HepG2 (cell line): Measurements from ENCODE around the gene CARMIL1. TPM values are rescaled to one million over a fixed set of nuclear protein-coding genes. Genes with fewer than 3 reads are reported as not detected.

Source experiments
- ATAC-seq: fragments of 200-7000 bp; cut with Tn5 transposase; 3 replicates; pipeline ENCODE4 v1.9.1; 2020; ENCODE audit warnings: mild to moderate bottlenecking, moderate library complexity
- BruUV-seq: library from RNA; stranded (reverse); fragments of 400-500 nt; replicated peaks from 2 replicates; lab custom pipeline; 2021; lab: Mats Ljungman, UMichigan
- CTCF ChIA-PET: fragments of 300-600 bp; formaldehyde crosslinking; extraction: SDS; loops from one replicate; lab custom pipeline; 2021; ENCODE audit warnings: low total read pairs, inconsistent platforms, low intra/inter-chr PET ratio; lab: Yijun Ruan, JAX
- POLR2A ChIA-PET: fragments of 350-600 bp; sonication (Branson Sonifier 250); formaldehyde crosslinking; loops from one replicate; lab custom pipeline; 2020; ENCODE audit warnings: antibody characterized with exemption, inconsistent platforms; lab: Yijun Ruan, JAX
- DNase-seq: peaks from one replicate; pipeline ENCODE4 v3.0.0-alpha.2; 2015; ENCODE audit warnings: low spot score
- FAIRE-seq: peaks from 3 replicates; lab custom pipeline; 2011; peaks lifted over from hg19 to GRCh38; lab: Jason Lieb, UNC
- H2AFZ ChIP-seq: one replicate; pipeline ENCODE4 v1.6.1; 2011; ENCODE audit warnings: low read length, inconsistent platforms
- H3K27ac ChIP-seq: fragments of 300-600 bp; 3 replicates; pipeline ENCODE4 v1.8.0; 2011; ENCODE audit warnings: mixed run types, mild to moderate bottlenecking, mixed read lengths, low read length, inconsistent platforms; ENCODE audit not compliant: insufficient read depth; ENCODE audit errors: extremely low read length
- H3K27me3 ChIP-seq, 2 experiments: fragments of 200-600 bp in 1 of 2; 2 replicates in 1 of 2; 3 replicates in 1 of 2; pipeline versions ENCODE4 v1.6.0 to v1.8.0; 2011; ENCODE audit warnings: low read length in 2 of 2, mild to moderate bottlenecking in 2 of 2, moderate library complexity in 2 of 2, inconsistent platforms in 1 of 2; ENCODE audit not compliant: insufficient read depth in 2 of 2, control insufficient read depth in 1 of 2
- H3K36me3 ChIP-seq, 2 experiments: fragments of 200-600 bp in 1 of 2; replicated peaks in 1 of 2; 2 replicates in 1 of 2; 3 replicates in 1 of 2; pipeline versions ENCODE4 v1.5.1 to v1.8.0; 2011; ENCODE audit warnings: low read length in 2 of 2, inconsistent platforms in 1 of 2; ENCODE audit not compliant: insufficient read depth in 2 of 2, control insufficient read depth in 1 of 2
- H3K4me1 ChIP-seq: 2 replicates; pipeline ENCODE4 v1.5.1; 2012; ENCODE audit warnings: low read length, inconsistent platforms; ENCODE audit not compliant: insufficient read depth
- H3K4me2 ChIP-seq: 2 replicates; pipeline ENCODE4 v1.6.0; 2011; ENCODE audit warnings: low read depth, low read length, inconsistent platforms
- H3K4me3 ChIP-seq, 3 experiments: fragments of 200-600 bp in 1 of 3; sonication (generic), shearing (Covaris generic) in 1 of 3; replicated peaks in 1 of 3; 2 replicates each; pipeline ENCODE4 v1.5.1; 2011 to 2016; ENCODE audit warnings: low read length in 3 of 3, inconsistent platforms in 2 of 3, low read depth in 2 of 3, mild to moderate bottlenecking in 2 of 3, control low read depth in 1 of 3, mixed read lengths in 1 of 3; ENCODE audit not compliant: insufficient read depth in 1 of 3
- H3K79me2 ChIP-seq: one replicate; pipeline ENCODE4 v1.6.1; 2011; ENCODE audit warnings: low read length, inconsistent platforms; ENCODE audit not compliant: insufficient read depth
- H3K9ac ChIP-seq: 2 replicates; pipeline ENCODE4 v1.6.0; 2011; ENCODE audit warnings: mild to moderate bottlenecking, low read depth, low read length, inconsistent platforms; ENCODE audit not compliant: insufficient read depth
- H3K9me3 ChIP-seq: 2 replicates; pipeline ENCODE4 v1.5.1; 2012; ENCODE audit warnings: mild to moderate bottlenecking, low read length
- H4K20me1 ChIP-seq: 2 replicates; pipeline ENCODE4 v1.6.0; 2011; ENCODE audit warnings: inconsistent platforms, mild to moderate bottlenecking, low read length, moderate library complexity; ENCODE audit not compliant: insufficient read depth
- ATF1 ChIP-seq: IDR thresholded peaks from 2 replicates; pipeline ENCODE4 v1.6.1; 2016; ENCODE audit warnings: mild to moderate bottlenecking, control low read depth
- HNF4A ChIP-seq: sonication (generic); formaldehyde crosslinking; IDR thresholded peaks from 2 replicates; pipeline ENCODE4 v1.4.0; 2020; ENCODE audit warnings: missing genetic modification reagents
- KDM1A ChIP-seq: IDR thresholded peaks from 2 replicates; pipeline ENCODE4 v1.6.1; 2016; ENCODE audit warnings: missing compliant biosample characterization
- LCORL ChIP-seq, 2 experiments: fragments of 450-650 bp in 1 of 2; sonication (generic) in 1 of 2; formaldehyde crosslinking in 1 of 2; IDR thresholded peaks; 2 replicates each; pipeline versions ENCODE4 v1.5.0 to v1.6.1; 2017 to 2020; ENCODE audit warnings: antibody characterized with exemption in 1 of 2, missing genetic modification reagents in 1 of 2
- MAFK ChIP-seq, 2 experiments: IDR thresholded peaks in 1 of 2; conservative IDR thresholded peaks in 1 of 2; 2 replicates each; pipeline ENCODE4 v1.6.1; 2011; ENCODE audit warnings: improper control_type of control experiment in 2 of 2, low read length in 2 of 2
- MED1 ChIP-seq: sonication (generic); formaldehyde crosslinking; IDR thresholded peaks from 2 replicates; pipeline ENCODE4 v1.4.0; 2020; ENCODE audit warnings: missing genetic modification reagents
- PITX1 ChIP-seq: sonication (generic); formaldehyde crosslinking; IDR thresholded peaks from 2 replicates; pipeline ENCODE4 v1.5.1; 2020; ENCODE audit warnings: mild to moderate bottlenecking, missing genetic modification reagents
- ZBTB21 ChIP-seq: sonication (generic); formaldehyde crosslinking; IDR thresholded peaks from 2 replicates; pipeline ENCODE4 v1.4.0; 2020; ENCODE audit warnings: missing genetic modification reagents
- ZBTB34 ChIP-seq: sonication (generic); formaldehyde crosslinking; IDR thresholded peaks from 2 replicates; pipeline ENCODE4 v1.8.0; 2022; ENCODE audit warnings: mild to moderate bottlenecking, missing genetic modification reagents
- ZBTB39 ChIP-seq: sonication (generic); formaldehyde crosslinking; IDR thresholded peaks from 2 replicates; pipeline ENCODE4 v1.5.0; 2020; ENCODE audit warnings: missing genetic modification reagents
- ZNF691 ChIP-seq: sonication (generic); formaldehyde crosslinking; IDR thresholded peaks from 2 replicates; pipeline ENCODE4 v1.4.0; 2020; ENCODE audit warnings: missing genetic modification reagents, low read depth, mild to moderate bottlenecking, borderline replicate concordance
- WGBS: methylation state at CpG from one replicate; pipeline ENCODE4 v1.1.6; 2017; ENCODE audit warnings: low lambda C conversion rate; 5-methylcytosine and 5-hydroxymethylcytosine counted together
- in situ Hi-C: cut with HindIII; loops from 2 replicates; pipeline ENCODE4 v1.10.0; 2017; ENCODE audit warnings: low pct_unique_long_range_greater_than_20kb; ENCODE audit not compliant: extremely low pct_ligation_motif_present
- intact Hi-C: fragments of 100-400 bp; cut with micrococcal nuclease; formaldehyde crosslinking; loops from one replicate; pipeline ENCODE4 v1.10.0; 2022; ENCODE audit not compliant: unreplicated experiment
- polyA plus RNA-seq, 8 experiments: library from polyadenylated mRNA; depleted of rRNA in 3 of 8; stranded (reverse) in 7 of 8; unstranded in 1 of 8; fragments of >200 nt; fragmentation: Illumina TruSeq in 4 of 8; extraction: Trizol in 4 of 8; gene quantifications; 2 replicates each; pipeline versions ENCODE4 v1.2.1 to v1.2.3, GENCODE V29; 2011 to 2016; ENCODE audit warnings: low read depth in 4 of 8, missing spikeins in 1 of 8, mixed read lengths in 1 of 8; ENCODE audit not compliant: insufficient read depth in 1 of 8
- total RNA-seq, 5 experiments: library from RNA; depleted of rRNA; stranded (reverse); fragments of >200 nt; fragmentation: Illumina TruSeq; extraction: Trizol; gene quantifications; 2 replicates each; pipeline ENCODE4 v1.2.3, GENCODE V29; 2016; ENCODE audit warnings: low read depth in 1 of 5

Gene CARMIL1
- total and polyA plus RNA-seq, 2 of the 13 experiments (the other 11 are each of a cell fraction or from before 2014, with no cell fraction given) = 1.8 to 2.6 TPM

- ChIA-PET CTCF (no interaction called here), POLR2A (no interaction called here)
- H3K27ac ChIP-seq = no peak overlapping the region
- ATAC-seq = peak; percentile 90
- H3K4me3 ChIP-seq = peak overlapping the region in 2 of 3 experiments; percentile 12 to 28; a peak in 2 of 6 replicates
- DNase-seq = peak; percentile 23
- H3K9me3 ChIP-seq = no peaks in the 10 kb centered on the region
- intact Hi-C loops (no loop called here), in situ Hi-C loops (no loop called here)
- no peaks in the 10 kb centered on the region for H3K36me3 ChIP-seq
- no TSS peak for BruUV-seq
- FAIRE-seq = no peak
- WGBS = 13% methylated on average over 10 of the region's 10 CpGs
- no peak overlapping the region for H3K9ac ChIP-seq
- H2AFZ ChIP-seq = no peak overlapping the region
- H3K79me2 ChIP-seq = no peaks in the 10 kb centered on the region
- H3K4me1 ChIP-seq = peaks cover 15% of the 10 kb centered on the region
- peak overlapping the region; percentile 63 for H3K4me2 ChIP-seq
- no peaks in the 10 kb centered on the region for H3K27me3 ChIP-seq
- no peaks in the 10 kb centered on the region for H4K20me1 ChIP-seq
- TF ChIP-seq ZBTB34 (CRISPR knock-in tag) = peak; percentile 42; the same call in 1 of the 2 replicates
- peak; percentile 86; the same call in 1 of the 2 replicates for TF ChIP-seq ZNF691 (CRISPR knock-in tag)
- TF ChIP-seq MAFK (conservative IDR thresholded peaks at IDR 0.05 in 1 of 2, IDR thresholded peaks at IDR 0.05 in 1 of 2; ENCODE audit: low read length in 2 of 2) = no peak
- peak; percentile 39 for TF ChIP-seq HNF4A (CRISPR knock-in tag)
- 0 out of 2 replicates have a peak, but pooled peaks have one; percentile 9 for TF ChIP-seq PITX1 (CRISPR knock-in tag)
- peak; percentile 37 for TF ChIP-seq ATF1 (CRISPR knock-in tag)
- peak; percentile 21; the same call in 1 of the 2 replicates for TF ChIP-seq ZBTB21 (CRISPR knock-in tag)
- TF ChIP-seq LCORL (IDR thresholded peaks at IDR 0.05) = no peak
- 0 out of 2 replicates have a peak, but pooled peaks have one; percentile 28 for TF ChIP-seq LCORL (CRISPR knock-in tag; IDR thresholded peaks at IDR 0.05)
- TF ChIP-seq ZBTB39 = no peak
- TF ChIP-seq KDM1A (CRISPR knock-in tag) = peak; percentile 18; the same call in 1 of the 2 replicates
- TF ChIP-seq MED1 (CRISPR knock-in tag) = peak; percentile 16; the same call in 1 of the 2 replicates
Measured at GRCh38 chr6:25369433-25370177, 90.4 kb downstream of the CARMIL1 start.
